Endothelial cell (in vitro differentiated cells): ENCODE measurements around the gene DHX38. TPM values are rescaled to one million over a fixed set of nuclear protein-coding genes. Genes with fewer than 3 reads are reported as not detected.

Source experiments
- DNase-seq: peaks from one replicate; pipeline ENCODE4 v3.0.0; 2021; ENCODE audit warnings: low spot score
- H3K27ac Mint-ChIP-seq: one replicate; pipeline ENCODE4 v1.8.0; 2021; ENCODE audit warnings: mixed read lengths, inconsistent platforms; ENCODE audit not compliant: unreplicated experiment
- H3K27me3 Mint-ChIP-seq: one replicate; pipeline ENCODE4 v1.8.0; 2021; ENCODE audit warnings: mild to moderate bottlenecking, moderate library complexity, mixed read lengths, inconsistent platforms; ENCODE audit not compliant: unreplicated experiment
- H3K36me3 Mint-ChIP-seq: one replicate; pipeline ENCODE4 v1.8.0; 2021; ENCODE audit warnings: mild to moderate bottlenecking, low read depth, mixed read lengths, inconsistent platforms; ENCODE audit not compliant: unreplicated experiment
- H3K4me1 Mint-ChIP-seq: one replicate; pipeline ENCODE4 v1.8.0; 2021; ENCODE audit warnings: mild to moderate bottlenecking, mixed read lengths, inconsistent platforms; ENCODE audit not compliant: unreplicated experiment
- H3K4me3 Mint-ChIP-seq: one replicate; pipeline ENCODE4 v1.8.0; 2021; ENCODE audit warnings: mild to moderate bottlenecking, mixed read lengths, inconsistent platforms; ENCODE audit not compliant: unreplicated experiment
- H3K9me3 Mint-ChIP-seq: one replicate; pipeline ENCODE4 v1.8.0; 2021; ENCODE audit warnings: mixed read lengths, inconsistent platforms; ENCODE audit not compliant: unreplicated experiment
- CTCF ChIP-seq: fragments of 200-600 bp; sonication (generic); IDR thresholded peaks from one replicate; pipeline ENCODE4 v1.5.0; 2021; ENCODE audit warnings: antibody characterized with exemption; ENCODE audit not compliant: unreplicated experiment
- total RNA-seq: library from RNA; stranded (reverse); fragmentation: NEBNext Ultra II Directional; extraction: Animal tissue kit (Norgen Biotek cat#: 25700); gene quantifications from one replicate; pipeline ENCODE4 v1.2.1, GENCODE V29; 2021; ENCODE audit not compliant: unreplicated experiment

DHX38 gene
- total RNA-seq, 1 donor from 2014 or later, result 84.6 TPM

DNA sequence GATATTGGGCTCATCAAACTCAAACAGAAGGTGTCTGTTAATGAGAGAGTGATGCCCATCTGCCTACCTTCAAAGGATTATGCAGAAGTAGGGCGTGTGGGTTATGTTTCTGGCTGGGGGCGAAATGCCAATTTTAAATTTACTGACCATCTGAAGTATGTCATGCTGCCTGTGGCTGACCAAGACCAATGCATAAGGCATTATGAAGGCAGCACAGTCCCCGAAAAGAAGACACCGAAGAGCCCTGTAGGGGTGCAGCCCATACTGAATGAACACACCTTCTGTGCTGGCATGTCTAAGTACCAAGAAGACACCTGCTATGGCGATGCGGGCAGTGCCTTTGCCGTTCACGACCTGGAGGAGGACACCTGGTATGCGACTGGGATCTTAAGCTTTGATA lies 33.2 kb upstream of the DHX38 start:
- no peaks in the 10 kb centered on the region for H3K36me3 Mint-ChIP-seq
- no peaks in the 10 kb centered on the region for H3K27me3 Mint-ChIP-seq
- TF ChIP-seq CTCF, result no peak
- no peak overlapping the region for H3K27ac Mint-ChIP-seq
- peaks cover 11% of the 10 kb centered on the region for H3K4me1 Mint-ChIP-seq
- no peak for DNase-seq
- no peak overlapping the region for H3K4me3 Mint-ChIP-seq
- H3K9me3 Mint-ChIP-seq, result no peaks in the 10 kb centered on the region

DNA sequence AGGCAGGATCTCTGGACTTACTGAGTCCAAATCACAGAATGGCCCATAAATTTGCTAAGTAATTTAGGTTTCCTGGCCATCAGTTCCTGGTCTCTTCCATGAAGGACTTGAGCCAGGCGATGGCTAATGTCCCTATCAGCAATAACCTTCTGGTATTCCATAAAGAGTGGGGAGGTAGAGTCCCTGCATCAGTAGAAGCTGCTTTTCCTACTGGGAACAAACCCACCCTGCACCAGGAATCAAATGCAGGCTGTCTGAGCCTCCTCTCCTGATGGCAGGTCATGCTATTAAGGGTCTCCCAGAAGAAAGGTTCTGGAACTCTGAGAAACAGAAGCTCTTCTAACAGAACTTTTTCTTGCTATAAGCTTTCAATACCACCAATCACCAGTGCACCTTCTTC lies 32.1 kb upstream of the DHX38 start:
- Mint-ChIP-seq H3K27ac (no peak overlapping the region), H3K27me3 (no peaks in the 10 kb centered on the region), H3K9me3 (no peaks in the 10 kb centered on the region), H3K36me3 (no peaks in the 10 kb centered on the region), H3K4me1 (peaks cover 14% of the 10 kb centered on the region), H3K4me3 (no peak overlapping the region)
- no peak for TF ChIP-seq CTCF
- no peak for DNase-seq

- H3K27me3 Mint-ChIP-seq, result peaks cover 3% of the 10 kb centered on the region
- no peak for DNase-seq
- no peak overlapping the region for H3K27ac Mint-ChIP-seq
- H3K4me3 Mint-ChIP-seq, result no peak overlapping the region
- H3K36me3 Mint-ChIP-seq, result no peaks in the 10 kb centered on the region
- TF ChIP-seq CTCF, result no peak
- H3K4me1 Mint-ChIP-seq, result peaks cover 35% of the 10 kb centered on the region
- no peaks in the 10 kb centered on the region for H3K9me3 Mint-ChIP-seq
Measured at GRCh38 chr16:72064361-72064894, 29.2 kb upstream of the DHX38 start.

GRCh38 chr16:72066747-72067146 lies 26.9 kb upstream of the DHX38 start:
- Mint-ChIP-seq H3K4me1 (peaks cover 55% of the 10 kb centered on the region), H3K4me3 (no peak overlapping the region), H3K27me3 (peaks cover 3% of the 10 kb centered on the region), H3K27ac (no peak overlapping the region), H3K36me3 (no peaks in the 10 kb centered on the region), H3K9me3 (no peaks in the 10 kb centered on the region)
- peak; percentile 19 for DNase-seq
- TF ChIP-seq CTCF, result peak; percentile 49

- peaks cover 59% of the 10 kb centered on the region for H3K4me1 Mint-ChIP-seq
- no peak for DNase-seq
- no peaks in the 10 kb centered on the region for H3K9me3 Mint-ChIP-seq
- H3K4me3 Mint-ChIP-seq, result no peak overlapping the region
- H3K27ac Mint-ChIP-seq, result peak overlapping the region; percentile 33
- peaks cover 3% of the 10 kb centered on the region for H3K27me3 Mint-ChIP-seq
- TF ChIP-seq CTCF, result no peak
- H3K36me3 Mint-ChIP-seq, result peaks cover 5% of the 10 kb centered on the region
Measured at GRCh38 chr16:72068930-72069329, 24.7 kb upstream of the DHX38 start.
